HepG2 (cell line): ENCODE measurements around the gene ATAD3C. TPM values are rescaled to one million over a fixed set of nuclear protein-coding genes. Genes with fewer than 3 reads are reported as not detected.

Source experiments
- AGO2 ChIP-seq: fragments of 200-400 bp; formaldehyde crosslinking; optimal IDR thresholded peaks from 2 replicates; pipeline ENCODE3; 2017; ENCODE audit warnings: mild to moderate bottlenecking, low read depth, low read length, moderate library complexity
- RARG ChIP-seq: sonication (generic); formaldehyde crosslinking; IDR thresholded peaks from 2 replicates; pipeline ENCODE4 v1.4.0; 2020; ENCODE audit warnings: low read depth, mild to moderate bottlenecking, missing genetic modification reagents
- SOX13 ChIP-seq, 3 experiments: fragments of 450-650 bp in 1 of 3; sonication (generic) in 1 of 3; formaldehyde crosslinking in 1 of 3; IDR thresholded peaks in 2 of 3; conservative IDR thresholded peaks in 1 of 3; 2 replicates each; pipeline versions ENCODE4 v1.5.0 to v1.6.1; 2016 to 2020; ENCODE audit warnings: antibody characterized with exemption in 1 of 3, mild to moderate bottlenecking in 1 of 3, missing compliant biosample characterization in 1 of 3, missing genetic modification reagents in 1 of 3, moderate library complexity in 1 of 3
- ZFY ChIP-seq: sonication (generic); formaldehyde crosslinking; IDR thresholded peaks from 2 replicates; pipeline ENCODE4 v1.4.0; 2020; ENCODE audit warnings: missing genetic modification reagents
- ZNF205 ChIP-seq: IDR thresholded peaks from 2 replicates; pipeline ENCODE4 v1.6.1; 2018; ENCODE audit warnings: missing biosample characterization, missing genetic modification reagents
- polyA plus RNA-seq, 8 experiments: library from polyadenylated mRNA; depleted of rRNA in 3 of 8; stranded (reverse) in 7 of 8; unstranded in 1 of 8; fragments of >200 nt; fragmentation: Illumina TruSeq in 4 of 8; extraction: Trizol in 4 of 8; gene quantifications; 2 replicates each; pipeline versions ENCODE4 v1.2.1 to v1.2.3, GENCODE V29; 2011 to 2016; ENCODE audit warnings: low read depth in 4 of 8, missing spikeins in 1 of 8, mixed read lengths in 1 of 8; ENCODE audit not compliant: insufficient read depth in 1 of 8
- total RNA-seq, 5 experiments: library from RNA; depleted of rRNA; stranded (reverse); fragments of >200 nt; fragmentation: Illumina TruSeq; extraction: Trizol; gene quantifications; 2 replicates each; pipeline ENCODE4 v1.2.3, GENCODE V29; 2016; ENCODE audit warnings: low read depth in 1 of 5
- TF ChIP-seq, protein P1 (sequence below): IDR thresholded peaks from 2 replicates; pipeline ENCODE4 v1.6.1; 2016; ENCODE audit warnings: low read depth
- TF ChIP-seq, protein P2 (sequence below): sonication (generic); formaldehyde crosslinking; IDR thresholded peaks from 2 replicates; pipeline ENCODE4 v1.9.0; 2021; ENCODE audit warnings: missing genetic modification reagents, borderline replicate concordance
- TF ChIP-seq, protein P3 (sequence below): sonication (generic); formaldehyde crosslinking; IDR thresholded peaks from 2 replicates; pipeline ENCODE4 v1.4.0; 2020; ENCODE audit warnings: mild to moderate bottlenecking, low read depth, missing genetic modification reagents
- TF ChIP-seq, protein P4 (sequence below), 2 experiments: sonication (generic) in 1 of 2; formaldehyde crosslinking in 1 of 2; IDR thresholded peaks; 2 replicates each; pipeline versions ENCODE4 v1.5.1 to v1.6.1; 2011 to 2020; ENCODE audit warnings: borderline replicate concordance in 1 of 2, low read depth in 1 of 2, low read length in 1 of 2, mild to moderate bottlenecking in 1 of 2, missing genetic modification reagents in 1 of 2, moderate library complexity in 1 of 2
- TF ChIP-seq, protein P5 (sequence below): sonication (generic); formaldehyde crosslinking; IDR thresholded peaks from one replicate; pipeline ENCODE4 v1.5.1; 2020; ENCODE audit warnings: mild to moderate bottlenecking, missing genetic modification reagents; ENCODE audit errors: not compliant biosample characterization

The ATAD3C gene
- total and polyA plus RNA-seq, 2 of the 13 experiments (the other 11 are each of a cell fraction or from before 2014, with no cell fraction given): 2.4 to 3.2 TPM

DNA sequence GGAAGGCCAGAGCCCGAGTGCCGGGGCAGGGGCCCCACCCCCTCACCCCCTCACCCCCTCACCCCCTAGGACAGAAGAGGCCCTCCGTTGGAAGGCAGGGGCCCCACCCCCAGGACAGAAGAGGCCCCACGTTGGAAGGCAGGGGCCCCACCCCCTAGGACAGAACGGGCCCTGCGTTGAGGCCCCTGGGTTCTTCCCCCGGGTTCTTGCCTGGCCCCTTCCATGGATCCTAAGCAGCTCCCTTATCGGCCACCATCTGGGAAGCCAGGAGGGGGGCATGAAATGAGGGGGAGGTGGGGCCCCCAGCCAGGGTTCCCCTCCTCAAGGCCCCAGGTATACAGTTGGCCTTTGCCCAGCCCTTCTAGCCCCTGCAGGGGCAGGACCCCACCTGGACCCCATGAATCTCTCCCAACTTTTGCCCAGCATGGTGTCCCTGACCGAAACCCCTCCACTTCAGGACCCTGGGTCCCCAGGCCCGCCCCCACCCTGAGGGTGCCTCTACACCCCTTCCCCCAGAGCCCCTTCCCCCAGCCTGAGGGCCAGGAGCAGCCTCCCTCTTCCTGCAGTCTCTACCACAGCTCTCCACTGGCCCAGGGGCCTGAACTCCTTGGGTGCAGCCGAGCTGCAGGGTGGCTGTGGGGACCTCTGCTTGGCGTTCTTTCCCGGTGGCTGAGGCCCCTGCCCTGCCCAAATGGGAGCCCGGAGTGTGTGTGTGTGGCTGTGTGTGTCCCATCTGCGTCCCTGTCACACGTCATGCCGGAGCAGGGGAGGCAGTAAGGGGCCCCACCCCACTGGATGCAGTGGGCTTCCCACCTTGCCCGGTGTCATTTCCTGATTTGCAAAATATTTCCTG, 18.3 kb upstream of the ATAD3C start (continued):
- TF ChIP-seq, protein P1, sequence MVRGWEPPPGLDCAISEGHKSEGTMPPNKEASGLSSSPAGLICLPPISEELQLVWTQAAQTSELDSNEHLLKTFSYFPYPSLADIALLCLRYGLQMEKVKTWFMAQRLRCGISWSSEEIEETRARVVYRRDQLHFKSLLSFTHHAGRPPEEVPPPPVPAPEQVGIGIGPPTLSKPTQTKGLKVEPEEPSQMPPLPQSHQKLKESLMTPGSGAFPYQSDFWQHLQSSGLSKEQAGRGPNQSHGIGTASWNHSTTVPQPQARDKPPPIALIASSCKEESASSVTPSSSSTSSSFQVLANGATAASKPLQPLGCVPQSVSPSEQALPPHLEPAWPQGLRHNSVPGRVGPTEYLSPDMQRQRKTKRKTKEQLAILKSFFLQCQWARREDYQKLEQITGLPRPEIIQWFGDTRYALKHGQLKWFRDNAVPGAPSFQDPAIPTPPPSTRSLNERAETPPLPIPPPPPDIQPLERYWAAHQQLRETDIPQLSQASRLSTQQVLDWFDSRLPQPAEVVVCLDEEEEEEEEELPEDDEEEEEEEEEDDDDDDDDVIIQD (CRISPR knock-in tag): 0 out of 2 replicates have a peak, but pooled peaks have one; percentile 7
- TF ChIP-seq, protein P2, sequence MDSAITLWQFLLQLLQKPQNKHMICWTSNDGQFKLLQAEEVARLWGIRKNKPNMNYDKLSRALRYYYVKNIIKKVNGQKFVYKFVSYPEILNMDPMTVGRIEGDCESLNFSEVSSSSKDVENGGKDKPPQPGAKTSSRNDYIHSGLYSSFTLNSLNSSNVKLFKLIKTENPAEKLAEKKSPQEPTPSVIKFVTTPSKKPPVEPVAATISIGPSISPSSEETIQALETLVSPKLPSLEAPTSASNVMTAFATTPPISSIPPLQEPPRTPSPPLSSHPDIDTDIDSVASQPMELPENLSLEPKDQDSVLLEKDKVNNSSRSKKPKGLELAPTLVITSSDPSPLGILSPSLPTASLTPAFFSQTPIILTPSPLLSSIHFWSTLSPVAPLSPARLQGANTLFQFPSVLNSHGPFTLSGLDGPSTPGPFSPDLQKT (CRISPR knock-in tag): 0 out of 2 replicates have a peak, but pooled peaks have one; percentile 22
- TF ChIP-seq ZNF205 (CRISPR knock-in tag): no peak
- peak; percentile 99 for TF ChIP-seq AGO2
- TF ChIP-seq SOX13 (IDR thresholded peaks at IDR 0.05): no peak; the same call in 1 of the 2 replicates
- TF ChIP-seq SOX13 (CRISPR knock-in tag; conservative IDR thresholded peaks at IDR 0.05 in 1 of 2, IDR thresholded peaks at IDR 0.05 in 1 of 2): no peak
- TF ChIP-seq, protein P3, sequence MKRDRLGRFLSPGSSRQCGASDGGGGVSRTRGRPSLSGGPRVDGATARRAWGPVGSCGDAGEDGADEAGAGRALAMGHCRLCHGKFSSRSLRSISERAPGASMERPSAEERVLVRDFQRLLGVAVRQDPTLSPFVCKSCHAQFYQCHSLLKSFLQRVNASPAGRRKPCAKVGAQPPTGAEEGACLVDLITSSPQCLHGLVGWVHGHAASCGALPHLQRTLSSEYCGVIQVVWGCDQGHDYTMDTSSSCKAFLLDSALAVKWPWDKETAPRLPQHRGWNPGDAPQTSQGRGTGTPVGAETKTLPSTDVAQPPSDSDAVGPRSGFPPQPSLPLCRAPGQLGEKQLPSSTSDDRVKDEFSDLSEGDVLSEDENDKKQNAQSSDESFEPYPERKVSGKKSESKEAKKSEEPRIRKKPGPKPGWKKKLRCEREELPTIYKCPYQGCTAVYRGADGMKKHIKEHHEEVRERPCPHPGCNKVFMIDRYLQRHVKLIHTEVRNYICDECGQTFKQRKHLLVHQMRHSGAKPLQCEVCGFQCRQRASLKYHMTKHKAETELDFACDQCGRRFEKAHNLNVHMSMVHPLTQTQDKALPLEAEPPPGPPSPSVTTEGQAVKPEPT (CRISPR knock-in tag): no peak
- TF ChIP-seq RARG: no peak
- TF ChIP-seq, protein P4, sequence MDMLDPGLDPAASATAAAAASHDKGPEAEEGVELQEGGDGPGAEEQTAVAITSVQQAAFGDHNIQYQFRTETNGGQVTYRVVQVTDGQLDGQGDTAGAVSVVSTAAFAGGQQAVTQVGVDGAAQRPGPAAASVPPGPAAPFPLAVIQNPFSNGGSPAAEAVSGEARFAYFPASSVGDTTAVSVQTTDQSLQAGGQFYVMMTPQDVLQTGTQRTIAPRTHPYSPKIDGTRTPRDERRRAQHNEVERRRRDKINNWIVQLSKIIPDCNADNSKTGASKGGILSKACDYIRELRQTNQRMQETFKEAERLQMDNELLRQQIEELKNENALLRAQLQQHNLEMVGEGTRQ (IDR thresholded peaks at IDR 0.05; ENCODE audit: low read depth, low read length): no peak
- TF ChIP-seq, protein P4 (CRISPR knock-in tag; IDR thresholded peaks at IDR 0.05; ENCODE audit: borderline replicate concordance): no peak
- TF ChIP-seq ZFY (CRISPR knock-in tag): no peak
- TF ChIP-seq, protein P5, sequence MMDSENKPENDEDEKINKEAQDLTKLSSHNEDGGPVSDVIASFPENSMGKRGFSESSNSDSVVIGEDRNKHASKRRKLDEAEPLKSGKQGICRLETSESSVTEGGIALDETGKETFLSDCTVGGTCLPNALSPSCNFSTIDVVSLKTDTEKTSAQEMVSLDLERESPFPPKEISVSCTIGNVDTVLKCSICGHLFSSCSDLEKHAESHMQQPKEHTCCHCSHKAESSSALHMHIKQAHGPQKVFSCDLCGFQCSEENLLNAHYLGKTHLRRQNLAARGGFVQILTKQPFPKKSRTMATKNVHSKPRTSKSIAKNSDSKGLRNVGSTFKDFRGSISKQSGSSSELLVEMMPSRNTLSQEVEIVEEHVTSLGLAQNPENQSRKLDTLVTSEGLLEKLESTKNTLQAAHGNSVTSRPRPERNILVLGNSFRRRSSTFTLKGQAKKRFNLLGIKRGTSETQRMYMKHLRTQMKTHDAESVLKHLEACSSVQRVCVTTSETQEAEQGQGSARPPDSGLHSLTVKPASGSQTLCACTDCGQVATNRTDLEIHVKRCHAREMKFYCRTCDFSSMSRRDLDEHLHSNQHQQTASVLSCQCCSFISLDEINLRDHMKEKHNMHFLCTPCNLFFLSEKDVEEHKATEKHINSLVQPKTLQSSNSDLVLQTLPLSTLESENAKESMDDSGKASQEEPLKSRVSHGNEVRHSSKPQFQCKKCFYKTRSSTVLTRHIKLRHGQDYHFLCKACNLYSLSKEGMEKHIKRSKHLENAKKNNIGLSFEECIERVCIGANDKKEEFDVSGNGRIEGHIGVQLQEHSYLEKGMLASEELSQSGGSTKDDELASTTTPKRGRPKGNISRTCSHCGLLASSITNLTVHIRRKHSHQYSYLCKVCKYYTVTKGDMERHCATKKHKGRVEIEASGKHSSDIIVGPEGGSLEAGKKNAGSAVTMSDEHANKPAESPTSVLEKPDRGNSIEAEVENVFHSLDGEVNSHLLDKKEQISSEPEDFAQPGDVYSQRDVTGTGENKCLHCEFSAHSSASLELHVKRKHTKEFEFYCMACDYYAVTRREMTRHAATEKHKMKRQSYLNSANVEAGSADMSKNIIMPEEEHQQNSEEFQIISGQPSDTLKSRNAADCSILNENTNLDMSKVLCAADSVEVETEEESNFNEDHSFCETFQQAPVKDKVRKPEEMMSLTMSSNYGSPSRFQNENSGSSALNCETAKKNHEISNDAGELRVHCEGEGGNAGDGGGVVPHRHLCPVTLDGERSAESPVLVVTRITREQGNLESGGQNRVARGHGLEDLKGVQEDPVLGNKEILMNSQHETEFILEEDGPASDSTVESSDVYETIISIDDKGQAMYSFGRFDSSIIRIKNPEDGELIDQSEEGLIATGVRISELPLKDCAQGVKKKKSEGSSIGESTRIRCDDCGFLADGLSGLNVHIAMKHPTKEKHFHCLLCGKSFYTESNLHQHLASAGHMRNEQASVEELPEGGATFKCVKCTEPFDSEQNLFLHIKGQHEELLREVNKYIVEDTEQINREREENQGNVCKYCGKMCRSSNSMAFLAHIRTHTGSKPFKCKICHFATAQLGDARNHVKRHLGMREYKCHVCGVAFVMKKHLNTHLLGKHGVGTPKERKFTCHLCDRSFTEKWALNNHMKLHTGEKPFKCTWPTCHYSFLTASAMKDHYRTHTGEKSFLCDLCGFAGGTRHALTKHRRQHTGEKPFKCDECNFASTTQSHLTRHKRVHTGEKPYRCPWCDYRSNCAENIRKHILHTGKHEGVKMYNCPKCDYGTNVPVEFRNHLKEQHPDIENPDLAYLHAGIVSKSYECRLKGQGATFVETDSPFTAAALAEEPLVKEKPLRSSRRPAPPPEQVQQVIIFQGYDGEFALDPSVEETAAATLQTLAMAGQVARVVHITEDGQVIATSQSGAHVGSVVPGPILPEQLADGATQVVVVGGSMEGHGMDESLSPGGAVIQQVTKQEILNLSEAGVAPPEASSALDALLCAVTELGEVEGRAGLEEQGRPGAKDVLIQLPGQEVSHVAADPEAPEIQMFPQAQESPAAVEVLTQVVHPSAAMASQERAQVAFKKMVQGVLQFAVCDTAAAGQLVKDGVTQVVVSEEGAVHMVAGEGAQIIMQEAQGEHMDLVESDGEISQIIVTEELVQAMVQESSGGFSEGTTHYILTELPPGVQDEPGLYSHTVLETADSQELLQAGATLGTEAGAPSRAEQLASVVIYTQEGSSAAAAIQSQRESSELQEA (CRISPR knock-in tag): no peak
